HG02763 (cell line): ENCODE results near the gene RLF.

ENCODE experiments used
- ATAC-seq: cut with Tn5 transposase; IDR thresholded peaks from one replicate; pipeline ENCODE4 v1.9.1; 2021; ENCODE audit warnings: mild to moderate bottlenecking, moderate library complexity; ENCODE audit not compliant: unreplicated experiment

RLF gene

GRCh38 chr1:40161125-40161887 lies at the start of gene RLF:
Gene RLF, plus strand, starts transcription at chr1:40161387. Its CDS starts 13 bp downstream, at chr1:40161400.
- peak; percentile 95 for ATAC-seq

DNA sequence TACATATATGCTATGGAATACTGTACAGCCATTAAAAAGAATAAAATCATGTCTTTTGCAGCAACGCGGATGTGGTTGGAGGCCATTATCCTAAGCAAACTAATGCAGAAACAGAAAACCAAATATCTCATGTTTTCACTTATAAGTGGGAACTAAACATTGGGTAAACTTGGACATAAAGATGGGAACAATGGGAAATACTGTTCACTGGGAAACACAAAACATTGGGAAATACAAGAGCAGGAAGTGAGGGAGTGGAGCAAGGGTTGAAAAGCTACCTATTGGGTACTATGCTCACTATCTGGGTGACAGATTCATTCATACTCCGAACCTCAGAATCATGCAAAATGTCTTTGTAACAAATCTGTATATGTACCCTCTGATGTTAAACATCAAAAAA lies 46.8 kb upstream of the RLF start:
- no peak for ATAC-seq

- ATAC-seq: no peak
These were observed 41.1 kb upstream of the RLF start for GRCh38 chr1:40120128-40120527.

DNA sequence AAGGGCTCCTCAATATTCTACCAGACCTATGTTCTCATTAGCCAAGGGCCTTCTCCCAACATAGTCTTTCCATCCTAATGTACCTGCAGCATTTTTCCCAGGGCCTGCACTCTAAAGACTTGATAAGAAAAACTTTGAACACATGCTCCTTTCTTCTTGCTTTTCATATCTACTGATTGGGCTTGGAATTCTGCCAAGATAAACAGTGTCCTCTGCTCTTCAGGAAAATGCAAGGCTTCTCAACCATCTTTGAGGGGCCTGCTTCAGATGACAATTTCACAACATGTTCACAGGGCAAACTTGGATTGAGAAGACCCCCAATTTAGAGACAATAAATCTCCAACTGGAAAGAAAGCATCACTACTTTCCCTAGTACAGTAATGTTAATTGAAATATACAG lies 38.3 kb upstream of the RLF start:
- ATAC-seq: no peak

DNA sequence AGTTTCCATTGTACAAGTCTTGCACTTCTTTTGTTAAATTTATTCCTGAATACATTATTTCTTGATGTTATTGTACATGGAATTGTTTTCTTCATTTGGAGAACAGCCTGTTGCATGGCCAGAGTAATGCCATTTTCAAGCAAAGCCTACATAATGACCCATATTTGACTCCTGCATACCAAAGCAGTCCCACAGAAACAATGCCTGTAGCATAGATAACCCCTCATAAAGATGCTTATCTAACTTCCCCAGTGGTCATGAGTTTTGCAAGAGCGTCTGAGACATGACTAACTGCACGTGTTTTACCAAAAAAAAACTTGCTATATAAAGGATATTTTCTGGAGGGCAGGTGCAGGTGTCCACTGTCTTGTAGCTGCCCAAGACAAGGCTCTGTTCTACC lies 30.3 kb upstream of the RLF start:
- ATAC-seq: no peak

DNA sequence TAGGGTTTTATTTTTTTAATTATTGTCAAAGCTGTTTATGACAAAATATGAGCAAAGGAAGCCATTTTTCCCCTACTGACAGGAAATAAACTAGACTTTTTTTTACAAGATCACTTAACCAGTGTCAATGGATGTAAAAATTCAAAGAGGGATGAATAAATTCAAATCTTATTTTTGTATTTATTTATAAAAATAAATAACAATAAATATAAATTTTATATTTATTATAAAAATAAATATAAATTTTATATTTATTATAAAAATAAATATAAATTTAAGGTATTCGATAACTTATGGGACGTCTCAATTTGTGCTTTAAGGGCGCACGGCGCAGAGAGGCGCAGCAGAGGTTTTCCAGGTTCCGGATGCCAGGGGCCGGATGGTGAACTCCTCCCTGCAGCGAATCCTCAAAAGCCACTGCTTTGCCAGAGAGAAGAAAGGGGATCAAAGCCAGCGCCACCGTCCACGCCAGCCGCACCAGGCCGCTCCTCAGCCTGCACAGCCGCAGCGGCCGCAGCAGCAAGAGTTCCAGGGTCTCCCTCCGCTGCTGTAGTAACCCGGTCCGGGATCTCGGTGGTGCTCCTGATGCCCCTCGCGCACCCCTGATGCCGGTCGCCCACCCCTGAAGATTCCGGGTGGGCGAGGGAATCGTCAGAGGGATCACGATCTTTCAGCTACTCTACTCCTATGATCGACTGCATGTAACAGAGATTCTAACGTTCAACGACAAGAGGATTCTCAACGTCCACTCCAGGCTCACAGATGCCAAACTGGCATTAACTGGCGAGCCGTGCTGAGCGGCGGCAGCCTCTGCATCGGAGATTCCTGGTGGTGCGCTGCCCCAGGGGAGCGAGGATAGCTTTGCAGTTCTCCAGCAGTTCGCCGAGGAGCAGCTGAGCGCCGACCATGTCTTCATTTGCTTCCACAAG lies 28.5 kb upstream of the RLF start:
- ATAC-seq: no peak

- no peak for ATAC-seq
These were observed 27.9 kb upstream of the RLF start for GRCh38 chr1:40133312-40133665.

- ATAC-seq: no peak
These were observed 27.3 kb upstream of the RLF start for GRCh38 chr1:40133839-40134238.

DNA sequence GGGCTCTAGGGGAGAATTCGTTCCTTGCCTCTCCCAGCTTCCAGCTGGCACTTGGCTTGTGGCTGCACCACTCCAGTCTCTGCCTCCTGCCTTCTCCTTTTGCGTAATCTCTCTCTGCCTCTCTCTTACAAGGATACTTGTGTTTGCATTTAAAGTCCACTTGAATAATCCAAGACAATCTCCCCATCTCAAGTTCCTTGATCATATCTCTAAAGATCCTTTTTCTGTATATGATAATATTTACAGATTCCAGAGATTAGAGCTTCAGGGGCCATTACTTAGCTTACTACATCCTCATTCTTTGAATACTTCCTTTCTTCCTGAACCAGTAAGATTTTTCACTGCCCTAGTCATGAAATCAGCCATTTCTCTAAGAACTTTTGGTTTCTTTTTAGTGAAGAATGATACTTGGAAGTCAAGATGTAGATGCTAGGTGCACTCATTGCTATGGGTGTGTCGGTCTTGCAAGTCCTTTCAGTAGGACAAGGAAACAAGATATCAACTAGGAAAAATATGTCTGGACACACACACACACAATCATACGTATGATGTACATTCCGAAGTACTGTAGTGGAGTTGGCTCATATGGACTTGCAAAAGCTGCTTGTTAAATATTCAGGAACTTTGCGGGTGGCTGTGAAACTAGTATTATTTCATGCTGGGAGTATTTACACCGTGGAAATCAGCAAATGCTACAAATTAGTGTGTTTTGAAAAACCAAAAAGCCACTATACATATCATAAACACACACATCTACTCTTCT lies 20.8 kb upstream of the RLF start:
- no peak for ATAC-seq

DNA sequence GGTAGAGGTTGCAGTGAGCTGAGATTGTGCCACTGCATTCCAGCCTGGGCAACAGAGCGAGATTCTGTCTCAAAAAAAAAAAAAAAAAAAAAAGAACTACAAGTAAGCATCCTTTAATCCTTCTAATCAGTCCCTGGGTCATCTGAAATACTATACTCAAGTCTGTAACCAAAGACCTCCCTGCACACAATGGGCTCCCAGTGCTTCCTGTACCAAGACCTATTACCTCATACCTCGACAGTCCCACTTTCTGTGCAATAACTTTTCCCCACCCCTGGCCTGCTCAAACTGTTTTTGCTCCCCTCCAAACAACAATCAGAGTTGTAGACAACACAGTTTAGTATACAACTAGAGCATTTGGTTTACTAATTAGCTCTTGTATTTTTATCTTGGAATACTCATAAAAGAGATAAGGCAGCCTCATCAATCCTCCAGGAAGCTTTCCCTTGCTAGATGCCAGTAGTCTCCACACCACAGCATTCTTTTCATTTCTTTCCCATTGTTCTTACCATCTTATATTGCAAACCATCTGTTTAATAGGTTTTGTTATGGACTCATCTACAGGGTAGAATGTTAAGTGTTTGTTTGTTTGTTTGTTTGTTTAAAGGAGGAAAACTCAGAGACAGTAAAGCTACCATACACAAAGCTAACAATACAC lies 19.2 kb upstream of the RLF start:
- no peak for ATAC-seq

DNA sequence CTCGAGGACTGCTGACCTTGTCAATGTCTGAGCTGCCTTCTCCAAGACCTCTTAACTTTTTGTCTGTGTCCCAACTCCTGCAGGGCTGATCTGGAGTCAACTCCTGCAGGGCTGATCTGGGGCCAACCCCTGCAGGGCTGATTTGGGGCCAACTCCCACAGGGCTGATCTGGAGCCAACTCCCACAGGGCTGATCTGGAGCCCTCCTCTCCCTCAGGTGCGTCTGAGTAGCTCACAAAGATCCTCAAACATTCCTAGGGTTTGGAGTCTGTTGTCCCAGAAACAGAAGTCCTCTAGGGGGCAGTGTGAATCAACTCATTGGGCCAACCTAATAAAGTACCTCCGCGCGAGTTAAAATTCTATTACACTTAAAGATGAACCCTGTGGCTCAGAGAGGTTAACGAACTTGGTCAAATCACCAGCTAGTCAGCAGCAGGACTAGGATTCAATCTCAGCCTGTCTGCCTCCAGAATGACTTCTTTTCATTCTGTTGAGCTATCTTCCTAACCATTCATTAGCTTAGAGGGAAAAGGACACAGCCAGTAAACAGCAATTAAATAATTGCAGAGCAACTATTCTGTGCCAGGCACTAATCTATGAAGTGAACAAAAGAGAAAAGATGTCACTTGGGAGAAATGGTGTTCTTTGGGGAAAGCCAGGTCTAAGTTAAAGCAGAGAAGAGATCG lies 17.2 kb upstream of the RLF start:
- no peak for ATAC-seq

DNA sequence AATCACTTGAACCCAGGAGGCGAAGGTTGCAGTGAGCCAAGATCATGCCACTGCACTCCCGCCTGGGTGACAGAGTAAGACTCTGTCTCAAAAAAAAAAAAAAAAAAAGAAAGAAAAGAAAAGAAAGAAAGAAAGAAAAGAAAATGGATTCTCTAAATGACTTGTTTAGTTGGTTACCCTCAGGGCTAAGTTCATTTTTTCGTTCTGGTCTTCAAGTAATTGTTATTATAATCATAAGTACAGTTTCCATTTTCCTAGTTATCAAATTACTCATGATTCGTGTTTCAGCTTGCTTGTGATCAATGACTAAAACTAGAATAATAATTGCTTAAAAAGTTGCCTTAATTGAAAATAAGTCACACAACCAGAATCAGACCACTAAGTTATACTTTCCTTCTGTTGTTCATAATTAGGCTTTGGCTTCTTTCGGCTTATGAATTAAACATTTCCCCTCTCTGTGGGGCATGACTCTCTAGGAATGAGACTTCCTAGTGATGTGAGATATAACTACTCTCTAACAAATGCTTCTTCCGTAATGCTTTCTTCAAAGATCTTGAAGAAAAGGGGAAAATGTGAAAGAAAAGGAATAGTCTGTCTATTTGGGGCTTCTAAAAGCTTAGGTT lies 9.6 kb upstream of the RLF start:
- no peak for ATAC-seq

- ATAC-seq: peak; percentile 64
These were observed 8.0 kb upstream of the RLF start for GRCh38 chr1:40153073-40153770.

DNA sequence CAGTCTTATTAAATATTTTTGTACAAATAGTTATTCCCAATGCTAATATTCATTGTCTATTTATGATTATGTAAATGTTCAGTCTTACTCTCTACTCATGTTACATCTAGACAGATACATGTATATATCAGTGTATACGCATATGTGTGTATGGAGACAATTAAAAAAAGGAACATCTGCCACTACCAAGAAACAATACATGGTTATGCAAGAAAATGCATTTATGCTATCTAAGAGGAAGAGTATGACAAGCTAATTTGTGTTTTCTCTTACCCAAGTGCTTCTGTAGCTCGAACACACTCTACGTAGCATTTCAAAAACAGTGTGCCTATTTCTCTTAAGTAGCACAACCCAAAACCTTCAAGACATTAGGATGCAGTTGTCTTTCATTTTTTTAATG lies 6.1 kb upstream of the RLF start:
- no peak for ATAC-seq

DNA sequence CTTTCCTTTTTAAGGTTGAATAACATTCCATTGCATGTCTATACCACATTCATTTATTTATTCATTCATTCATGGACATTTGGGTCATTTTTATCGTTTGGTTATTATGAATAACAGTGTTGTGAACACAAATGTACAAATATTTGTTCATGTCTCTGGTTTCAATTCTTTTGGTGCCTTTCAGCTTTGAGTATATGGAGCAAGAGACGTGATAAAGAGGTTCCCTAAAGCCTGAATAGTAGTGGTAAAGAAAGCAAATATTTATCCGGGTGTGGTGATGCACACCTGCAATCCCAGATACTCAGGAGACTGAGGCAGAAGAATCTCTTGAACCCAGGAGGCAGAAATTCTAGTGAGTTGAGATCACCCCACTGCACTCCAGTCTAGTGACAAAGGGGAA lies 5.3 kb upstream of the RLF start:
- ATAC-seq: no peak

DNA sequence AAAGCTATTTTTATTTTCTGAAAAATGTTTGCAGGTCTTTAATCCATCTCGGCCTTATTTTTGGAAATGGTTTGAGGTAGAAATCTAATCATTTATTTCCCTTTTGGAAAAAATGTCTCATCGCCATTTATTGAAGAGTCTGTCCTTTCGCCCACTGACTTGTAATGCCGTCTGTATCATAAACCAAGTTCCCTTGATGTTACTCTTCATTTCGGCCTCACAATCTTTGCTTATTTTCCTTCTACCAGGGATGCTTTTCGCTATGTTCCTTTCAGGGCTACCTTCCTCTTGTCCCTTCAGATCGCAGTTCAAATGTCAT lies 422 bp upstream of the RLF start:
- ATAC-seq: no peak

DNA sequence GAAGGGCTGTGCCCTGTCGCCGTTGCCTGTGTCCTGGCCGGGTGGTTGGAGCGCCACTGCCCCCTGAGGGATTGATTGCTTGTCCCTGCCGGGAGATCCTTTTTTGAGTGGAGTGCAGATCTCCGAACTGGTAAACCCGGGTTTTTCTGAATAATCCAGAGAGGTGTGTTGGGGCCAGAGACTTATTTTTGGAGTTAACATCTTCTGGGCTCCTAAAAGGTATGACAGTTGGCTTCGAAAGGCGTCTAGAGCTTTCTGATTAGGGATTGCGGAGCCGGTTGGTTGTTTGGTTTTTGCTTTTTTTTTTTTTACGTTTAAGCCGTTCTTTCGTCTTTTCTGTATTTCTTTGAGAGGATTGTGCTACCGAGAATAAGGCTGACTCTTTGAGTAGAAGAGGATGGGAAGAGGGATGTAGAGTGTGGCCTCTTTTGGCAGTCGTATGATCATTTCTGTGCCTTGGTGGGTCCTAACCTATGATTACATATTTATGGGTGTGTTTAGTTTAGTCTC lies 756 bp downstream of the RLF start:
- ATAC-seq: no peak

GRCh38 chr1:40162753-40163441 lies 1.7 kb downstream of the RLF start:
- no peak for ATAC-seq

DNA sequence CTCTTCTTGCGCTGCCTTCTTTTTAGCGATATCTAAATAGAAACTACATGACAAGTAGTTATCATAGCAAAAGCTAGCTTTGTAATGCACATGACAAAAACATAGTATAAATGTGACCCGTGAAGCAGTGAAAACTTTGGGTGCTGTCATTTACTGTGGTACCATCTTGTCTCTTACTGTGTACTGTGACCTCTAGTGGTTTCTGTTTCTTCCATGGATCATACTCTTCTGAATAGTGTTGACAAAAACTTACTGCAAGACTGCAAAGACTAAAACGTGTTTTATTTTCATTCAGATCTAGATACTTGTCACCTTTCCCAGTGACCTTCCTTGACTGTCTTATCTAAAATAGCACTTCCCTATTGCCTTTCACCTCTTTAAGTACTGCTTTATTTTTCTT lies 6.1 kb downstream of the RLF start:
- ATAC-seq: no peak
